KMS-11 (cell line): ENCODE data around the gene ADAMTS17.

Source experiments
- H2AFZ ChIP-seq: fragments of 200-600 bp; sonication (generic); 2 replicates; pipeline ENCODE4 v1.6.1; 2016; ENCODE audit warnings: antibody characterized with exemption, mixed run types, low read depth
- H3K27ac ChIP-seq: fragments of 200-600 bp; sonication (generic); 2 replicates; pipeline ENCODE4 v1.6.1; 2016; ENCODE audit warnings: mild to moderate bottlenecking, mixed run types
- H3K27me3 ChIP-seq: fragments of 200-600 bp; sonication (generic); 2 replicates; pipeline ENCODE4 v1.6.1; 2017; ENCODE audit warnings: mild to moderate bottlenecking, low read depth, mixed run types, moderate library complexity; ENCODE audit not compliant: insufficient read depth
- H3K36me3 ChIP-seq: fragments of 200-600 bp; sonication (generic); 2 replicates; pipeline ENCODE4 v1.6.1; 2017; ENCODE audit warnings: mild to moderate bottlenecking, mixed run types; ENCODE audit not compliant: insufficient read depth
- H3K4me1 ChIP-seq: fragments of 200-600 bp; sonication (generic); 2 replicates; pipeline ENCODE4 v1.6.1; 2016; ENCODE audit warnings: mild to moderate bottlenecking, low read depth, mixed run types; ENCODE audit not compliant: poor library complexity, severe bottlenecking
- H3K4me2 ChIP-seq: fragments of 200-600 bp; sonication (generic); 2 replicates; pipeline ENCODE4 v1.7.0; 2016; ENCODE audit warnings: mild to moderate bottlenecking, mixed run types
- H3K4me3 ChIP-seq: fragments of 200-600 bp; sonication (generic); IDR thresholded peaks from 2 replicates; pipeline ENCODE4 v1.6.1; 2017; ENCODE audit warnings: low read depth, low read length, mixed read lengths; ENCODE audit not compliant: insufficient read depth
- H3K79me2 ChIP-seq: fragments of 200-600 bp; sonication (generic); 2 replicates; pipeline ENCODE4 v1.6.1; 2016; ENCODE audit warnings: low read depth, mixed run types; ENCODE audit not compliant: insufficient read depth
- H3K9ac ChIP-seq: fragments of 200-600 bp; sonication (generic); 2 replicates; pipeline ENCODE4 v1.6.1; 2016; ENCODE audit warnings: mild to moderate bottlenecking, mixed run types
- H4K20me1 ChIP-seq: fragments of 200-600 bp; sonication (generic); 2 replicates; pipeline ENCODE4 v1.6.1; 2016; ENCODE audit warnings: mild to moderate bottlenecking, mixed run types; ENCODE audit not compliant: insufficient read depth
- CTCF ChIP-seq: fragments of 200-600 bp; sonication (generic); conservative IDR thresholded peaks from 2 replicates; pipeline ENCODE4 v1.6.1; 2017; ENCODE audit warnings: low read depth, mild to moderate bottlenecking, antibody characterized with exemption, low read length, moderate library complexity, mixed read lengths

Gene ADAMTS17

GRCh38 chr15:99965376-99965775 is 376.4 kb downstream of the ADAMTS17 start:
- Histone ChIP-seq H3K36me3 (no peaks in the 10 kb centered on the region), H3K27ac (no peak overlapping the region), H4K20me1 (no peaks in the 10 kb centered on the region), H3K4me1 (no peaks in the 10 kb centered on the region), H3K27me3 (no peaks in the 10 kb centered on the region), H3K4me2 (no peak overlapping the region), H3K4me3 (no peak overlapping the region), H3K79me2 (no peaks in the 10 kb centered on the region), H3K9ac (no peak overlapping the region), H2AFZ (no peak overlapping the region)
- no peak for TF ChIP-seq CTCF

- H3K36me3 ChIP-seq: no peaks in the 10 kb centered on the region
- no peaks in the 10 kb centered on the region for H3K79me2 ChIP-seq
- H3K27me3 ChIP-seq: no peaks in the 10 kb centered on the region
- no peak overlapping the region for H3K9ac ChIP-seq
- no peaks in the 10 kb centered on the region for H4K20me1 ChIP-seq
- H3K4me2 ChIP-seq: no peak overlapping the region
- H3K4me1 ChIP-seq: no peaks in the 10 kb centered on the region
- no peak for TF ChIP-seq CTCF
- no peak overlapping the region for H3K27ac ChIP-seq
- no peak overlapping the region for H3K4me3 ChIP-seq
- no peak overlapping the region for H2AFZ ChIP-seq
These were observed 377.8 kb downstream of the ADAMTS17 start for GRCh38 chr15:99963976-99964375.

- Histone ChIP-seq H3K4me3 (no peak overlapping the region), H3K79me2 (no peaks in the 10 kb centered on the region), H3K9ac (no peak overlapping the region), H3K4me1 (no peaks in the 10 kb centered on the region), H3K27ac (no peak overlapping the region), H3K4me2 (no peak overlapping the region), H4K20me1 (no peaks in the 10 kb centered on the region), H2AFZ (no peak overlapping the region), H3K36me3 (no peaks in the 10 kb centered on the region), H3K27me3 (no peaks in the 10 kb centered on the region)
- no peak for TF ChIP-seq CTCF
These were observed 378.5 kb downstream of the ADAMTS17 start for GRCh38 chr15:99963096-99963825.

GRCh38 chr15:99962006-99962561 is 379.7 kb downstream of the ADAMTS17 start:
- H3K79me2 ChIP-seq: no peaks in the 10 kb centered on the region
- no peak overlapping the region for H2AFZ ChIP-seq
- H3K27ac ChIP-seq: no peak overlapping the region
- H4K20me1 ChIP-seq: no peaks in the 10 kb centered on the region
- TF ChIP-seq CTCF: no peak
- H3K4me1 ChIP-seq: no peaks in the 10 kb centered on the region
- no peak overlapping the region for H3K4me2 ChIP-seq
- no peak overlapping the region for H3K9ac ChIP-seq
- no peaks in the 10 kb centered on the region for H3K36me3 ChIP-seq
- H3K4me3 ChIP-seq: no peak overlapping the region
- H3K27me3 ChIP-seq: no peaks in the 10 kb centered on the region
